Suprapubic skin (tissue), 4 donors: Measurements from ENCODE around the gene KCNMB2.

Source experiments
- CTCF ChIP-seq, 2 donors: fragments of 200-600 bp in 1 of 2; fragments of 450-650 bp in 1 of 2; sonication (generic) in 1 of 2; IDR thresholded peaks; one replicate each; pipeline ENCODE4 v1.5.1; 2016 to 2019; ENCODE audit warnings: antibody characterized with exemption in 2 of 2, mild to moderate bottlenecking in 1 of 2, moderate library complexity in 1 of 2
- EP300 ChIP-seq: sonication (generic); formaldehyde crosslinking; IDR thresholded peaks from one replicate; pipeline ENCODE4 v1.6.1; 2017; ENCODE audit warnings: antibody characterized with exemption
- POLR2A ChIP-seq, 2 donors: fragments of 450-650 bp; IDR thresholded peaks; one replicate each; pipeline ENCODE4 v1.6.1; 2017; ENCODE audit warnings: antibody characterized with exemption in 2 of 2, mild to moderate bottlenecking in 2 of 2, moderate library complexity in 2 of 2
- POLR2AphosphoS5 ChIP-seq, 3 donors: sonication (generic); formaldehyde crosslinking; IDR thresholded peaks; one replicate each; pipeline ENCODE4 v1.6.1; 2017; ENCODE audit warnings: antibody characterized with exemption in 3 of 3

DNA sequence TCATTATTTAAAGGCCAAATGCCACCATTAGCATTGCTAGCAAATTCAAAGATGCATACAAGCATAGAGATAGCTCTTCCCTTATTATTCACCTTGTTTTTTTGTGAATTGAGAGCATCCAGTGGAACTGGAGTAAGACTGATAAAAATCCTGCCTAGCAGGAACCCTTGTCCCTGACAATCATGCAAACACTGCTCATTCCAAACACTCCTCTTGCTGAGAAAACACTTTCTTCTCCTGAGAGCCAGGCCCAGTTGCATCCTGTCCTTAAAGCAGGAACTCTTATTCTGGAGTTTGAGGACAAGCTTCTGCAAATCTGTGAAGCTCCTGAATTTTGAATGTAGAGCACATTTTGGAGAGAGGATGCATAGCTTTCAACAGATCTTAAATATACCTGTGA, 49.3 kb upstream of the KCNMB2 start:
- TF ChIP-seq CTCF (IDR thresholded peaks at IDR 0.05) = no peak
- TF ChIP-seq POLR2A (IDR thresholded peaks at IDR 0.05) = no peak
- no peak for TF ChIP-seq EP300
- TF ChIP-seq POLR2AphosphoS5 (IDR thresholded peaks at IDR 0.05) = no peak
